Transverse colon (tissue), 4 donors: ENCODE results near the gene LRRK2. TPM values are rescaled to one million over a fixed set of nuclear protein-coding genes. Genes with fewer than 3 reads are reported as not detected.
"Not testable (repeated sequence)": the region's sequence is repeated elsewhere in the genome, so short reads cannot be mapped to it uniquely, and the experiment has no call there.

Experiments used
- DNase-seq: peaks from one replicate; pipeline ENCODE4 v3.0.0-alpha.2; 2019
- H3K27ac ChIP-seq, 4 donors: fragments of 200-600 bp; sonication (generic); 2 replicates each; pipeline ENCODE4 v1.5.1; 2016 to 2018; ENCODE audit warnings: inconsistent platforms in 4 of 4
- H3K27me3 ChIP-seq: fragments of 200-600 bp; sonication (generic); 2 replicates; pipeline ENCODE4 v1.5.1; 2017; ENCODE audit warnings: inconsistent platforms
- H3K36me3 ChIP-seq, 4 donors: fragments of 200-600 bp; sonication (generic); 2 replicates each; pipeline ENCODE4 v1.5.1; 2017 to 2019; ENCODE audit warnings: inconsistent platforms in 4 of 4
- H3K4me1 ChIP-seq, 4 donors: fragments of 200-600 bp; sonication (generic); 2 replicates each; pipeline ENCODE4 v1.5.1; 2017 to 2020; ENCODE audit warnings: inconsistent platforms in 4 of 4
- H3K4me3 ChIP-seq, 4 donors: fragments of 200-600 bp; sonication (generic); 1 replicate in 1 of 4; 2 replicates in 3 of 4; pipeline versions ENCODE4 v1.5.1 to v1.6.1; 2017 to 2019; ENCODE audit warnings: inconsistent platforms in 4 of 4
- H3K9me3 ChIP-seq, 2 donors: fragments of 200-600 bp; sonication (generic); 2 replicates each; pipeline ENCODE4 v1.5.1; 2017 to 2019; ENCODE audit warnings: inconsistent platforms in 2 of 2
- CTCF ChIP-seq, 5 experiments: fragments of 200-600 bp in 3 of 5; fragments of 450-650 bp in 2 of 5; sonication (generic) in 3 of 5; IDR thresholded peaks; 1 replicate in 2 of 5; 2 replicates in 3 of 5; pipeline ENCODE4 v1.5.1; 2016 to 2017; ENCODE audit warnings: antibody characterized with exemption in 5 of 5, inconsistent platforms in 3 of 5, mild to moderate bottlenecking in 2 of 5, moderate library complexity in 1 of 5
- EP300 ChIP-seq: sonication (generic); formaldehyde crosslinking; IDR thresholded peaks from one replicate; pipeline ENCODE4 v1.6.1; 2017; ENCODE audit warnings: antibody characterized with exemption, low read depth
- POLR2A ChIP-seq: fragments of 450-650 bp; IDR thresholded peaks from one replicate; pipeline ENCODE4 v1.6.1; 2016; ENCODE audit warnings: antibody characterized with exemption, mild to moderate bottlenecking, moderate library complexity
- POLR2AphosphoS5 ChIP-seq, 3 donors: sonication (generic); formaldehyde crosslinking; IDR thresholded peaks; one replicate each; pipeline ENCODE4 v1.6.1; 2016; ENCODE audit warnings: antibody characterized with exemption in 3 of 3
- WGBS, 2 donors: methylation state at CpG; one replicate each; pipeline ENCODE4 v1.1.5; 2018; ENCODE audit warnings: low coverage in 1 of 2; 5-methylcytosine and 5-hydroxymethylcytosine counted together
- in situ Hi-C, 4 donors: fragments of 200-750 bp; cut with MboI; loops; one replicate each; pipeline versions ENCODE4 v1.15.0 to v1.15.1; 2017; ENCODE audit warnings: low sequenced_read_pairs in 3 of 4, low pct_ligation_motif_present in 1 of 4, low pct_unique_long_range_greater_than_20kb in 1 of 4
- intact Hi-C: fragments of 100-400 bp; cut with DNase I; formaldehyde crosslinking; loops from one replicate; pipeline ENCODE4 v1.15.1; 2023; ENCODE audit warnings: low total_unique reads
- total RNA-seq, 4 donors: library from RNA; depleted of rRNA; stranded (reverse); fragments of >200 nt; gene quantifications; one replicate each; pipeline ENCODE4 v1.1.0, GENCODE V29; 2016

LRRK2 gene
- total RNA-seq, 4 donors from 2014 or later: 1.9 to 30.8 (median 7.9) TPM

- no peaks in the 10 kb centered on the region for H3K27me3 ChIP-seq
- TF ChIP-seq EP300 (no peak), POLR2AphosphoS5 (IDR thresholded peaks at IDR 0.05) (no peak), CTCF (IDR thresholded peaks at IDR 0.05) (no peak), POLR2A (no peak)
- H3K27ac ChIP-seq: no peak overlapping the region
- H3K4me3 ChIP-seq: no peak overlapping the region
- H3K4me1 ChIP-seq: peaks cover 0 to 3% (median 0%) of the 10 kb centered on the region in 4 donors
- DNase-seq: no peak
- in situ Hi-C loops: no loop called here
- WGBS, 2 donors: 46 to 59% methylated on average over 1 of the region's 1 CpG
- no peaks in the 10 kb centered on the region for H3K9me3 ChIP-seq
- intact Hi-C loops: no loop called here
- no peaks in the 10 kb centered on the region for H3K36me3 ChIP-seq
Observed at GRCh38 chr12:40241741-40242140, 16.9 kb downstream of the LRRK2 start.

DNA sequence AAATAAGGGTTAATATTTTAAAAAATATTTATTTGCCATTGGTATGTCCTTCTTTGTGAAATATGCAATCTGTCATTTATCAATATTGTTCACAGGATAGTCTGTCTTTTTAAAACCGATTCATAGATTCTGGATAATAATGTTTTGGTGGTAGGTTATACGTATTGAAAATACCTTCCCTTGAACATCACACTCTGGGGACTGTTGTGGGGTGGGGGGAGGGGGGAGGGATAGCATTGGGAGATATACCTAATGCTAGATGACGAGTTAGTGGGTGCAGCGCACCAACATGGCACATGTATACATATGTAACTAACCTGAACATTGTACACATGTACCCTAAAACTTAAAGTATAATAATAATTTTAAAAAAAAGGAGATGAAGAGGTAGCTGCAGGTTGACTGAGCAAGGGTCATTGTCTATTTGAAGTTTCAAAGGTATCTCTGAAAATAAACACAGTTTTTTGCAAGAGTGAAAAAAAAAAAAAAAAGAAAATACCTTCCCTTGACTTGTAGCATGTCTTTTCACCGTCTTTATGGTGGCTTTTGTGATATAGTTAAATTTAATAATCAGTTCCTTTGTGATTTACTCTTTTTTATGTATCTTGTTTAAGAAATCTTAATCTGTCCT lies 19.8 kb downstream of the LRRK2 start:
- H3K27me3 ChIP-seq, in situ Hi-C loops, H3K27ac ChIP-seq, intact Hi-C loops, H3K4me1 ChIP-seq, H3K4me3 ChIP-seq, H3K36me3 ChIP-seq, DNase-seq, H3K9me3 ChIP-seq: not testable (repeated sequence)
- 77 to 84% methylated on average over 4 to 5 of the region's 5 CpGs for WGBS, 2 donors

GRCh38 chr12:40248034-40248433 lies 23.2 kb downstream of the LRRK2 start:
- 59 to 69% methylated on average over 1 of the region's 1 CpG for WGBS, 2 donors
- H3K9me3 ChIP-seq: no peaks in the 10 kb centered on the region
- no peak for DNase-seq
- H3K27me3 ChIP-seq: no peaks in the 10 kb centered on the region
- TF ChIP-seq EP300 (no peak), CTCF (IDR thresholded peaks at IDR 0.05) (no peak), POLR2AphosphoS5 (IDR thresholded peaks at IDR 0.05) (no peak), POLR2A (no peak)
- intact Hi-C loops: no loop called here
- H3K4me1 ChIP-seq: no peaks in the 10 kb centered on the region
- H3K27ac ChIP-seq: no peak overlapping the region
- in situ Hi-C loops: no loop called here
- no peak overlapping the region for H3K4me3 ChIP-seq
- H3K36me3 ChIP-seq: no peaks in the 10 kb centered on the region

- no peak for DNase-seq
- no peaks in the 10 kb centered on the region for H3K9me3 ChIP-seq
- intact Hi-C loops (no loop called here), in situ Hi-C loops (no loop called here)
- H3K27me3 ChIP-seq: no peaks in the 10 kb centered on the region
- no peak overlapping the region for H3K27ac ChIP-seq
- no peaks in the 10 kb centered on the region for H3K4me1 ChIP-seq
- 64 to 71% methylated on average over 4 of the region's 4 CpGs for whole genome bisulfite sequencing, 2 donors
- TF ChIP-seq EP300: no peak
- no peak for TF ChIP-seq POLR2A
- TF ChIP-seq CTCF (IDR thresholded peaks at IDR 0.05): no peak
- no peak for TF ChIP-seq POLR2AphosphoS5 (IDR thresholded peaks at IDR 0.05)
- H3K36me3 ChIP-seq: no peaks in the 10 kb centered on the region
- H3K4me3 ChIP-seq: no peak overlapping the region
Observed at GRCh38 chr12:40248585-40249297, 23.9 kb downstream of the LRRK2 start.

DNA sequence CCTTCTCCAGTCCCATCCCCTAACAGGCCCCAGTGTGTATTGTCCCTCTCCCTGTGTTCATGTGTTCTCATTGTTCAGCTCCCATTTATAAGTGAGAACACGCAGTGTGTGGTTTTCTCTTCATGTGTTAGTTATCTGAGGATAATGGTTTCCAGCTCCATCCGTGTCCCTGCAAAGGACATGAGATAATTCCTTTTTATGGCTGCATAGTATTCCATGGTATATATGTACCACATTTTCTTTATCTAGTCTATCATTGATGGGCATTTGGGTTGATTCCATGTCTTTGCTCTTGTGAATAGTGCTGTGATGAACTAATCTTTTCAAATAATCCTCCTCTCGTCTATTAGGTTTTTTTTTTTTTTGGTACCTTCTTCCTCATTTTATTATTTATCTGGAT lies 25.9 kb downstream of the LRRK2 start:
- intact Hi-C loops, H3K36me3 ChIP-seq, in situ Hi-C loops, H3K4me1 ChIP-seq, H3K9me3 ChIP-seq, DNase-seq, H3K4me3 ChIP-seq, H3K27ac ChIP-seq, H3K27me3 ChIP-seq: not testable (repeated sequence)
- 91 to 95% methylated on average over 3 of the region's 3 CpGs for WGBS, 2 donors
